ENCODE results near the gene ZCCHC17. TPM values are rescaled to one million over a fixed set of nuclear protein-coding genes. Genes with fewer than 3 reads are reported as not detected.

Gene ZCCHC17
- total RNA-seq, 1 experiment from 2014 or later: 42.0 TPM

GRCh38 chr1:31345635-31346034, 48.8 kb downstream of the ZCCHC17 start:
- ChIA-PET POLR2A (interaction anchor here (0.5 kb wide), 1 partner anchor 28 kb away, joined by 5 read pairs; no protein-coding TSS in a partner anchor), CTCF (no interaction called here)
- peak; percentile 34; the same call in 1 of the 2 replicates for ATAC-seq
- TF ChIP-seq GABPB1 (CRISPR knock-in tag; IDR thresholded peaks at IDR 0.05) (no peak), USF1 (CRISPR knock-in tag; IDR thresholded peaks at IDR 0.05) (0 out of 2 replicates have a peak, but pooled peaks have one; percentile 34)
- TF ChIP-seq, protein P1, sequence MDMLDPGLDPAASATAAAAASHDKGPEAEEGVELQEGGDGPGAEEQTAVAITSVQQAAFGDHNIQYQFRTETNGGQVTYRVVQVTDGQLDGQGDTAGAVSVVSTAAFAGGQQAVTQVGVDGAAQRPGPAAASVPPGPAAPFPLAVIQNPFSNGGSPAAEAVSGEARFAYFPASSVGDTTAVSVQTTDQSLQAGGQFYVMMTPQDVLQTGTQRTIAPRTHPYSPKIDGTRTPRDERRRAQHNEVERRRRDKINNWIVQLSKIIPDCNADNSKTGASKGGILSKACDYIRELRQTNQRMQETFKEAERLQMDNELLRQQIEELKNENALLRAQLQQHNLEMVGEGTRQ (CRISPR knock-in tag; IDR thresholded peaks at IDR 0.05): peak; percentile 31; the same call in 1 of the 2 replicates
- H3K4me1 Mint-ChIP-seq: peaks cover 6% of the 10 kb centered on the region; the same call in 1 of the 2 replicates
- H3K27me3 Mint-ChIP-seq (ENCODE audit: low read depth): no peaks in the 10 kb centered on the region
- H3K9me3 Mint-ChIP-seq: no peaks in the 10 kb centered on the region
- no peak overlapping the region for H3K4me3 Mint-ChIP-seq
- no peak for DNase-seq (ENCODE audit: low spot score)
- H3K27ac Mint-ChIP-seq: peak overlapping the region; percentile 44; the same call in 1 of the 2 replicates
- H3K36me3 Mint-ChIP-seq: peaks cover 4% of the 10 kb centered on the region

DNA sequence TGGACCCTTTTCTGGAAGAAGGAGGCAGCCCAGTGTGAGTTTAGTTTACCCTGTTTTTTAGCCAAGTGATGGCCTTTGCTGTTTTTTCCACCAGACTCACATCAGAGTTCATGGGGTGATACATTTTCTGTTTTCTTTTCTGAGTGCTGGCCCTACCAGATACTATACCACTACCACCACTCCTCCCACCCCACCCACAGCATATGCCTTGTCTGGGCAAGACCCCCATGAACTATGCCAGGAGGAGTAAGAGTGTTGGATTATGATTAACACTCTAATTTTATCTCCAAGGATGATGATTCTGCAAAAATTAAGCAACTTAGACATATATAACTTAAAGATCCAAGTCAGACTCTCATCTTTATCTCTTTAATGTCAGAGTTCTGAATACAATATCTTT, 50.0 kb downstream of the ZCCHC17 start:
- ChIA-PET POLR2A (no interaction called here), CTCF (no interaction called here)
- TF ChIP-seq ZNF396 (CRISPR knock-in tag; IDR thresholded peaks at IDR 0.05; ENCODE audit: borderline replicate concordance) (no peak), RELA (CRISPR knock-in tag; IDR thresholded peaks at IDR 0.05; ENCODE audit: borderline replicate concordance) (no peak), JUN (CRISPR knock-in tag; IDR thresholded peaks at IDR 0.05) (no peak), ZNF232 (CRISPR knock-in tag; IDR thresholded peaks at IDR 0.05) (no peak), SP1 (CRISPR knock-in tag; conservative IDR thresholded peaks at IDR 0.05) (no peak), ZBTB43 (CRISPR knock-in tag; IDR thresholded peaks at IDR 0.05) (no peak), TEAD1 (CRISPR knock-in tag; IDR thresholded peaks at IDR 0.05) (no peak), ELF4 (CRISPR knock-in tag; IDR thresholded peaks at IDR 0.05; ENCODE audit: low read depth) (no peak), ZNF512 (CRISPR knock-in tag; IDR thresholded peaks at IDR 0.05; ENCODE audit: borderline replicate concordance) (no peak), ZMAT4 (CRISPR knock-in tag; IDR thresholded peaks at IDR 0.05) (no peak), NFATC4 (CRISPR knock-in tag; IDR thresholded peaks at IDR 0.05) (no peak), ZNF425 (CRISPR knock-in tag; conservative IDR thresholded peaks at IDR 0.05) (no peak)
- TF ChIP-seq, protein P1 (CRISPR knock-in tag; IDR thresholded peaks at IDR 0.05): no peak
- DNase-seq (ENCODE audit: low spot score): no peak
- Mint-ChIP-seq H3K4me3 (no peak overlapping the region), H3K4me1 (peaks cover 6% of the 10 kb centered on the region; the same call in 1 of the 2 replicates), H3K27ac (no peak overlapping the region), H3K27me3 (ENCODE audit: low read depth) (no peaks in the 10 kb centered on the region), H3K36me3 (peaks cover 6% of the 10 kb centered on the region), H3K9me3 (no peaks in the 10 kb centered on the region)
- ATAC-seq: no peak

Data from WTC11 (cell line).